NCI-H1930 (cell line): Measurements from ENCODE around the gene IL4.
"Not testable (repeated sequence)": the region's sequence is repeated elsewhere in the genome, so short reads cannot be mapped to it uniquely, and the experiment has no call there.

Experiments
- DNase-seq, 2 experiments: peaks; one replicate each; lab custom pipeline; 2025; lab: John Stamatoyannopoulos, UW

The IL4 gene

GRCh38 chr5:132674671-132675506 is 1.1 kb downstream of the IL4 start:
- DNase-seq = no peak

- DNase-seq = no peak
Observed at GRCh38 chr5:132675936-132676689, 2.3 kb downstream of the IL4 start.

- DNase-seq = no peak
Observed at GRCh38 chr5:132677191-132677590, 3.4 kb downstream of the IL4 start.

- no peak for DNase-seq
Observed at GRCh38 chr5:132677682-132678400, 4.1 kb downstream of the IL4 start.

- DNase-seq = no peak
Observed at GRCh38 chr5:132678735-132679134, 4.9 kb downstream of the IL4 start.

GRCh38 chr5:132679166-132679565 is 5.4 kb downstream of the IL4 start:
- DNase-seq = no peak

- DNase-seq = no peak
Observed at GRCh38 chr5:132679717-132680380, 6.1 kb downstream of the IL4 start.

GRCh38 chr5:132680780-132681475 is 7.1 kb downstream of the IL4 start:
- no peak for DNase-seq

- DNase-seq = no peak
Observed at GRCh38 chr5:132681476-132681831, 7.7 kb downstream of the IL4 start.

- DNase-seq = no peak
Observed at GRCh38 chr5:132681983-132682382, 8.2 kb downstream of the IL4 start.

GRCh38 chr5:132684491-132684890 is 10.7 kb downstream of the IL4 start:
- no peak for DNase-seq

GRCh38 chr5:132684922-132685720 is 11.3 kb downstream of the IL4 start:
- DNase-seq = no peak

GRCh38 chr5:132686193-132686592 is 12.4 kb downstream of the IL4 start:
- no peak for DNase-seq

- DNase-seq = no peak
Observed at GRCh38 chr5:132687995-132688394, 14.2 kb downstream of the IL4 start.

GRCh38 chr5:132688536-132689339 is 14.9 kb downstream of the IL4 start:
- no peak for DNase-seq

- DNase-seq = no peak
Observed at GRCh38 chr5:132689513-132689912, 15.7 kb downstream of the IL4 start.

- DNase-seq = no peak
Observed at GRCh38 chr5:132690156-132690555, 16.4 kb downstream of the IL4 start.

- DNase-seq = not testable (repeated sequence)
Observed at GRCh38 chr5:132691755-132692631, 18.2 kb downstream of the IL4 start.

GRCh38 chr5:132692632-132692967 is 18.8 kb downstream of the IL4 start:
- no peak for DNase-seq
